Heart left ventricle (tissue), 13 donors: ENCODE results near the gene ESRRG.

ENCODE experiments used
- POLR2A ChIP-seq, 2 donors: fragments of 450-650 bp; IDR thresholded peaks; one replicate each; pipeline ENCODE4 v1.6.1; 2017; ENCODE audit warnings: antibody characterized with exemption in 2 of 2, mild to moderate bottlenecking in 2 of 2, moderate library complexity in 2 of 2
- TF ChIP-seq, protein P1 (sequence below), 12 donors: fragments of 200-600 bp; sonication (generic) in 4 of 12; IDR thresholded peaks; one replicate each; pipeline versions ENCODE4 v1.5.0 to v1.8.0; 2018 to 2022; ENCODE audit warnings: antibody characterized with exemption in 12 of 12, mild to moderate bottlenecking in 5 of 12
- donor health status: ischemic (EF 13 %, LVEDD 7.1; RV severe dilation, severe dysfunction).
- donor health status: DM: no; HTN: yes; CAD: no.
- donor health status: DM: no; HTN: no; CAD: no.
- donor health status: ischemic (EF 25% LVEDD 6.9; RV normal size, moderate dysfunction).
- donor health status: ischemic (EF 25% LVEDD 5.7; RV mildly dilated, moderate dysfunction).
- donor health status: ischemic (EF 35%, LVEDD 5.7; RV mildly dilated, moderate dysfunction).
- donor health status: nonischemic (EF 11% LVEDD 7.7; RV severe dilation, severe dysfunction).
- donor health status: DM: yes; HTN: yes; CAD: no.
- donor health status: PGD.
- donor health status: ischemic (EF 29% LVEDD 5.4; RV normal size, mild dysfunction).
- donor health status: nonischemic (EF 23%, LVEDD 6.1; RV moderate dilation, normal function).

GRCh38 chr1:216726435-216726834, 3.2 kb upstream of the ESRRG start:
- TF ChIP-seq, protein P1, sequence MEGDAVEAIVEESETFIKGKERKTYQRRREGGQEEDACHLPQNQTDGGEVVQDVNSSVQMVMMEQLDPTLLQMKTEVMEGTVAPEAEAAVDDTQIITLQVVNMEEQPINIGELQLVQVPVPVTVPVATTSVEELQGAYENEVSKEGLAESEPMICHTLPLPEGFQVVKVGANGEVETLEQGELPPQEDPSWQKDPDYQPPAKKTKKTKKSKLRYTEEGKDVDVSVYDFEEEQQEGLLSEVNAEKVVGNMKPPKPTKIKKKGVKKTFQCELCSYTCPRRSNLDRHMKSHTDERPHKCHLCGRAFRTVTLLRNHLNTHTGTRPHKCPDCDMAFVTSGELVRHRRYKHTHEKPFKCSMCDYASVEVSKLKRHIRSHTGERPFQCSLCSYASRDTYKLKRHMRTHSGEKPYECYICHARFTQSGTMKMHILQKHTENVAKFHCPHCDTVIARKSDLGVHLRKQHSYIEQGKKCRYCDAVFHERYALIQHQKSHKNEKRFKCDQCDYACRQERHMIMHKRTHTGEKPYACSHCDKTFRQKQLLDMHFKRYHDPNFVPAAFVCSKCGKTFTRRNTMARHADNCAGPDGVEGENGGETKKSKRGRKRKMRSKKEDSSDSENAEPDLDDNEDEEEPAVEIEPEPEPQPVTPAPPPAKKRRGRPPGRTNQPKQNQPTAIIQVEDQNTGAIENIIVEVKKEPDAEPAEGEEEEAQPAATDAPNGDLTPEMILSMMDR (IDR thresholded peaks at IDR 0.05), result no peak
- no peak for TF ChIP-seq POLR2A (IDR thresholded peaks at IDR 0.05)
